K562 (cell line): ENCODE measurements around the gene PDZK1IP1. TPM values are rescaled to one million over a fixed set of nuclear protein-coding genes. Genes with fewer than 3 reads are reported as not detected.

Experiments
- ARHGAP35 ChIP-seq: fragments of 450-650 bp; IDR thresholded peaks from 2 replicates; pipeline ENCODE4 v1.6.1; 2018; ENCODE audit not compliant: partially characterized antibody
- CREM ChIP-seq: IDR thresholded peaks from 2 replicates; pipeline ENCODE4 v1.6.1; 2014; ENCODE audit warnings: antibody characterized with exemption, low read depth
- ESRRB ChIP-seq: fragments of 250-450 bp; sonication (Bioruptor Pico); IDR thresholded peaks from 2 replicates; pipeline ENCODE4 v1.5.0; 2020; ENCODE audit warnings: mild to moderate bottlenecking, moderate library complexity, borderline replicate concordance
- FOS ChIP-seq: IDR thresholded peaks from 3 replicates; pipeline ENCODE4 v1.6.1; 2011; ENCODE audit not compliant: insufficient read length; ENCODE audit errors: extremely low read depth
- HMG20B ChIP-seq: fragments of 250-450 bp; sonication (Bioruptor Pico); IDR thresholded peaks from 2 replicates; pipeline ENCODE4 v1.5.0; 2021; ENCODE audit warnings: mild to moderate bottlenecking
- MAFK ChIP-seq: IDR thresholded peaks from 2 replicates; pipeline ENCODE4 v1.6.1; 2011; ENCODE audit warnings: low read length, improper control_type of control experiment
- MIER1 ChIP-seq: fragments of 450-650 bp; IDR thresholded peaks from 2 replicates; pipeline ENCODE4 v1.6.1; 2016; ENCODE audit warnings: antibody characterized with exemption, mild to moderate bottlenecking, low read depth
- NFIX ChIP-seq: fragments of 250-450 bp; sonication (Bioruptor Pico); IDR thresholded peaks from 2 replicates; pipeline ENCODE4 v1.4.0; 2020; ENCODE audit warnings: low read depth, mild to moderate bottlenecking, moderate library complexity
- RFX5 ChIP-seq: IDR thresholded peaks from 2 replicates; pipeline ENCODE4 v1.6.1; 2011; ENCODE audit warnings: low read depth, mild to moderate bottlenecking, improper control_type of control experiment, low read length
- SMARCA4 ChIP-seq: fragments of 450-650 bp; IDR thresholded peaks from 2 replicates; pipeline ENCODE4 v1.6.1; 2016
- SMARCB1 ChIP-seq: IDR thresholded peaks from 2 replicates; pipeline ENCODE4 v1.6.1; 2011; ENCODE audit warnings: improper control_type of control experiment, low read depth; ENCODE audit not compliant: insufficient read length
- TFAM ChIP-seq: fragments of 250-450 bp; sonication (Bioruptor Pico); conservative IDR thresholded peaks from 2 replicates; pipeline ENCODE4 v1.5.0; 2021; ENCODE audit warnings: mild to moderate bottlenecking, moderate library complexity
- ZBTB2 ChIP-seq: fragments of 450-650 bp; IDR thresholded peaks from 2 replicates; pipeline ENCODE4 v1.6.1; 2016; ENCODE audit warnings: antibody characterized with exemption
- ZBTB8A ChIP-seq: fragments of 450-650 bp; IDR thresholded peaks from 2 replicates; pipeline ENCODE4 v1.6.1; 2018; ENCODE audit warnings: mild to moderate bottlenecking, moderate library complexity; ENCODE audit not compliant: partially characterized antibody
- ZNF253 ChIP-seq: fragments of 250-450 bp; sonication (Bioruptor Pico); conservative IDR thresholded peaks from 2 replicates; pipeline ENCODE4 v1.6.1; 2021; ENCODE audit warnings: mild to moderate bottlenecking
- ZNF311 ChIP-seq: fragments of 250-450 bp; sonication (Bioruptor Pico); IDR thresholded peaks from 2 replicates; pipeline ENCODE4 v1.4.0; 2020; ENCODE audit warnings: mild to moderate bottlenecking, moderate library complexity
- ZNF407 ChIP-seq: fragments of 450-650 bp; IDR thresholded peaks from 2 replicates; pipeline ENCODE4 v1.6.1; 2016; ENCODE audit warnings: low read depth
- ZNF76 ChIP-seq: fragments of 250-450 bp; sonication (Bioruptor Pico); IDR thresholded peaks from 2 replicates; pipeline ENCODE4 v1.4.0; 2020; ENCODE audit warnings: mild to moderate bottlenecking, moderate library complexity, borderline replicate concordance
- polyA plus RNA-seq, 8 experiments: library from polyadenylated mRNA; depleted of rRNA in 4 of 8; stranded (reverse) in 5 of 8; unstranded in 3 of 8; fragments of >200 nt; fragmentation: Nextera tagmentation in 2 of 8; fragmentation: Illumina TruSeq in 1 of 8; extraction: Ambion mirVana in 2 of 8; extraction: Trizol in 1 of 8; gene quantifications; 2 replicates each; pipeline versions ENCODE4 v1.2.1 to v1.2.3, GENCODE V29; 2011 to 2014; ENCODE audit warnings: inconsistent platforms in 1 of 8, missing spikeins in 1 of 8
- total RNA-seq, 7 experiments: library from RNA; depleted of rRNA in 6 of 7; stranded (reverse); fragments of >200 nt in 6 of 7; fragmentation: Illumina TruSeq in 2 of 7; extraction: Trizol in 2 of 7; gene quantifications; 2 replicates each; pipeline versions ENCODE4 v1.2.1 to v1.2.3, GENCODE V29; 2011 to 2021; ENCODE audit warnings: low replicate concordance in 1 of 7
- TF ChIP-seq, protein P1 (sequence below): fragments of 250-450 bp; sonication (Bioruptor Pico); IDR thresholded peaks from 2 replicates; pipeline ENCODE4 v1.8.0; 2022; ENCODE audit warnings: moderate library complexity, mild to moderate bottlenecking, inconsistent platforms

PDZK1IP1 gene
- total and polyA plus RNA-seq, 9 of the 15 experiments (the other 6 are each of a cell fraction or from before 2014, with no cell fraction given): 0.17 to 0.68 (median 0.53) TPM; not detected in 2

DNA sequence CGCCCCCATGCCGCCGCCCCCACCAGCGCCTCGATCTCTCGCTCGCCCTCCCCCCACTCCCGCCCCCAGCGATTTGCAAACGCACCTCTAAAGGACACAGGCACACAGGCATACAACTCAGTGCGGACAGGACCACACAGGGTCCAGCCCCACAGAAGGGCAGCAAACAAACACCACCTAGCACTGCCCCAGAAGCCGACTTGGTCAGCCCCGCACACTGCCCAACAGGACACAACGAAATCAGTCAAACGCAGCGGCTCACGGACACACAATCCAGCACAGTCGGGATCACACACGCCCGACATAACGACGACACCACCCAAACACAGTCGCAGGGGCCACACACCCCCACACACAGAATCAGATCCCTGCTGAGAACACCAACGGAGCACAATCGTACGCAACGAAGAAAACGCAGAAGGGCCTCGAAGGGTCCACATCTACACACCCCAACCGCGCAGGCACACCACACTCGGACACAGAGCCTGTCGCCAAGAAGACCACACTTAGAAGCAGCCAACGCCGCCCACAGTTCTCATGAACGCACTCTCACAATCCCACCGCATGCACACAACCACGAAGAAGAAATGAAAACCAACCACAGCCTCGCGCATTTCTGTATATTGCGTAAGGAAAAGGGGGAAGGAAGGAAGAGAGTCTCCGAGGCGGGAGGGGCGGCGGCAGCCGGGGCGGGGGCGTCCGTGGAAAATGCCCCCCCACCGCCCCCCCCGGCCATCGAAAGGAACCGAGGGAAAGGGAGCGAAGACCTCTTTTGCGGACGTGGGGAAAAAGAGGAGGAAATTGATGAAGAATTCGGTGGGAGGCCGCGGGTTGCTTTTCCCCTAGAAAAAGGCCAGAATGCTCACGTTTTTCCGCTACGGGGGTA is 41.7 kb upstream of the PDZK1IP1 start (continued):
- TF ChIP-seq ZNF407 (peak; percentile 59; the same call in 1 of the 2 replicates), ZNF311 (CRISPR knock-in tag) (no peak), SMARCA4 (peak; percentile 84), FOS (no peak), TFAM (CRISPR knock-in tag) (no peak), SMARCB1 (peak; percentile 72), MIER1 (peak; percentile 82), ZBTB8A (no peak), NFIX (no peak), CREM (no peak), ZNF76 (CRISPR knock-in tag) (no peak), ZBTB2 (peak; percentile 77), ARHGAP35 (peak; percentile 1), RFX5 (no peak), MAFK (no peak), ZNF253 (no peak), ESRRB (CRISPR knock-in tag) (no peak), HMG20B (CRISPR knock-in tag) (no peak)
- TF ChIP-seq, protein P1, sequence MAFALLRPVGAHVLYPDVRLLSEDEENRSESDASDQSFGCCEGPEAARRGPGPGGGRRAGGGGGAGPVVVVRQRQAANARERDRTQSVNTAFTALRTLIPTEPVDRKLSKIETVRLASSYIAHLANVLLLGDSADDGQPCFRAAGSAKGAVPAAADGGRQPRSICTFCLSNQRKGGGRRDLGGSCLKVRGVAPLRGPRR: no peak; the same call in 1 of the 2 replicates
